Skeletal muscle cell (primary cell): Measurements from ENCODE around the gene IGSF6.
A peak's percentile ranks its signal among the peaks of the same experiment; 100 is the strongest.
"Not testable (repeated sequence)": the region's sequence is repeated elsewhere in the genome, so short reads cannot be mapped to it uniquely, and the experiment has no call there.

Experiments used
- DNase-seq: peaks from one replicate; pipeline ENCODE4 v3.0.0-alpha.2; 2010; ENCODE audit warnings: low read depth
- H3K4me3 ChIP-seq: 2 replicates; pipeline ENCODE4 v1.5.1; 2011; ENCODE audit warnings: low read depth, mild to moderate bottlenecking, control low read depth, low read length, moderate library complexity

Gene IGSF6

GRCh38 chr16:21635694-21636093 is 16.7 kb downstream of the IGSF6 start:
- H3K4me3 ChIP-seq, DNase-seq: not testable (repeated sequence)

GRCh38 chr16:21634216-21634615 is 18.2 kb downstream of the IGSF6 start:
- no peak overlapping the region for H3K4me3 ChIP-seq
- DNase-seq, result no peak

- not testable (repeated sequence) for H3K4me3 ChIP-seq, DNase-seq
Observed at GRCh38 chr16:21631951-21632575, 20.3 kb downstream of the IGSF6 start.

- not testable (repeated sequence) for DNase-seq, H3K4me3 ChIP-seq
Observed at GRCh38 chr16:21631376-21631775, 21.0 kb downstream of the IGSF6 start.

GRCh38 chr16:21630866-21631265 is 21.5 kb downstream of the IGSF6 start:
- H3K4me3 ChIP-seq, DNase-seq: not testable (repeated sequence)

GRCh38 chr16:21629616-21630539 is 22.5 kb downstream of the IGSF6 start:
- DNase-seq, result not testable (repeated sequence)

GRCh38 chr16:21628772-21629171 is 23.6 kb downstream of the IGSF6 start:
- no peak for DNase-seq
- H3K4me3 ChIP-seq, result no peak overlapping the region

More at GRCh38 chr16:21629616-21630539, 22.5 kb downstream of the IGSF6 start:
- not testable (repeated sequence) for H3K4me3 ChIP-seq

- no peak for DNase-seq
- H3K4me3 ChIP-seq, result no peak overlapping the region
Observed at GRCh38 chr16:21628121-21628726, 24.2 kb downstream of the IGSF6 start.

GRCh38 chr16:21626659-21627277 is 25.6 kb downstream of the IGSF6 start:
- no peak overlapping the region for H3K4me3 ChIP-seq
- DNase-seq, result peak; percentile 93

GRCh38 chr16:21625026-21625425 is 27.4 kb downstream of the IGSF6 start:
- DNase-seq, result no peak
- H3K4me3 ChIP-seq, result no peak overlapping the region

GRCh38 chr16:21622545-21622944 is 29.9 kb downstream of the IGSF6 start:
- DNase-seq, result no peak
- no peak overlapping the region for H3K4me3 ChIP-seq

GRCh38 chr16:21620592-21620991 is 31.8 kb downstream of the IGSF6 start:
- DNase-seq, result no peak
- no peak overlapping the region for H3K4me3 ChIP-seq

GRCh38 chr16:21619765-21620425 is 32.5 kb downstream of the IGSF6 start:
- DNase-seq, result no peak
- no peak overlapping the region for H3K4me3 ChIP-seq

- no peak overlapping the region for H3K4me3 ChIP-seq
- no peak for DNase-seq
Observed at GRCh38 chr16:21618281-21618680, 34.1 kb downstream of the IGSF6 start.

- no peak for DNase-seq
- H3K4me3 ChIP-seq, result no peak overlapping the region
Observed at GRCh38 chr16:21617607-21618006, 34.8 kb downstream of the IGSF6 start.

- no peak for DNase-seq
- no peak overlapping the region for H3K4me3 ChIP-seq
Observed at GRCh38 chr16:21614896-21615295, 37.5 kb downstream of the IGSF6 start.

GRCh38 chr16:21613781-21614180 is 38.6 kb downstream of the IGSF6 start:
- no peak for DNase-seq
- no peak overlapping the region for H3K4me3 ChIP-seq

- DNase-seq, result no peak
- no peak overlapping the region for H3K4me3 ChIP-seq
Observed at GRCh38 chr16:21613361-21613760, 39.0 kb downstream of the IGSF6 start.
